ENCODE data around the gene MRO.

DNA sequence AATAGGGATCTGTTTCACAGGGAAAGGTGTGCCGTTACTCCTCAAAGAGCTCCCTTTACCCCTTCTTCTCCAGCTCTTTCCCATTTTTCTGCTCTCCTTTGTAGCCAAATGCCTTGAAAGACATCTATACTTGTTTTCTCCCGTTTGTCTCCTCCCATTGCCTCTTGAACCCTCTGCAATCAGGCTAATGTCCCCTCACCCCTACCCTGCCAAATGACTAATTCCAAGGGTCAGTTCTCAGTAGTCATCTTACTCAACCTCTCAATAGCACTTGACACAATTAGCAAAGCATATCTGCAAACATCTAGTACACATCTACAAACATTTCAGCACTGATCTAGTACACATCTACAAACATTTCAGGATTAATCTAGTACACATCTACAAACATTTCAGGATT is 12.6 kb downstream of the MRO start:
- TF ChIP-seq, protein P1, sequence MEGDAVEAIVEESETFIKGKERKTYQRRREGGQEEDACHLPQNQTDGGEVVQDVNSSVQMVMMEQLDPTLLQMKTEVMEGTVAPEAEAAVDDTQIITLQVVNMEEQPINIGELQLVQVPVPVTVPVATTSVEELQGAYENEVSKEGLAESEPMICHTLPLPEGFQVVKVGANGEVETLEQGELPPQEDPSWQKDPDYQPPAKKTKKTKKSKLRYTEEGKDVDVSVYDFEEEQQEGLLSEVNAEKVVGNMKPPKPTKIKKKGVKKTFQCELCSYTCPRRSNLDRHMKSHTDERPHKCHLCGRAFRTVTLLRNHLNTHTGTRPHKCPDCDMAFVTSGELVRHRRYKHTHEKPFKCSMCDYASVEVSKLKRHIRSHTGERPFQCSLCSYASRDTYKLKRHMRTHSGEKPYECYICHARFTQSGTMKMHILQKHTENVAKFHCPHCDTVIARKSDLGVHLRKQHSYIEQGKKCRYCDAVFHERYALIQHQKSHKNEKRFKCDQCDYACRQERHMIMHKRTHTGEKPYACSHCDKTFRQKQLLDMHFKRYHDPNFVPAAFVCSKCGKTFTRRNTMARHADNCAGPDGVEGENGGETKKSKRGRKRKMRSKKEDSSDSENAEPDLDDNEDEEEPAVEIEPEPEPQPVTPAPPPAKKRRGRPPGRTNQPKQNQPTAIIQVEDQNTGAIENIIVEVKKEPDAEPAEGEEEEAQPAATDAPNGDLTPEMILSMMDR (IDR thresholded peaks at IDR 0.05; ENCODE audit: control extremely low read depth in 1 of 3, insufficient read depth in 1 of 3, low read depth in 1 of 3, low read length in 3 of 3) = no peak
- TF ChIP-seq CEBPB (IDR thresholded peaks at IDR 0.05; ENCODE audit: low read depth, low read length) (no peak), EZH2 (IDR thresholded peaks at IDR 0.05; ENCODE audit: low read depth, low read length, severe bottlenecking) (no peak), POLR2A (IDR thresholded peaks at IDR 0.05; ENCODE audit: control extremely low read depth in 1 of 2, low read depth in 2 of 2, low read length in 2 of 2) (no peak), CHD1 (IDR thresholded peaks at IDR 0.05; ENCODE audit: low read depth, low read length) (no peak), SP1 (IDR thresholded peaks at IDR 0.05; ENCODE audit: low read depth, low read length) (no peak), EGR1 (IDR thresholded peaks at IDR 0.05; ENCODE audit: borderline replicate concordance, low read depth, low read length) (no peak)
- TF ChIP-seq, protein P2, sequence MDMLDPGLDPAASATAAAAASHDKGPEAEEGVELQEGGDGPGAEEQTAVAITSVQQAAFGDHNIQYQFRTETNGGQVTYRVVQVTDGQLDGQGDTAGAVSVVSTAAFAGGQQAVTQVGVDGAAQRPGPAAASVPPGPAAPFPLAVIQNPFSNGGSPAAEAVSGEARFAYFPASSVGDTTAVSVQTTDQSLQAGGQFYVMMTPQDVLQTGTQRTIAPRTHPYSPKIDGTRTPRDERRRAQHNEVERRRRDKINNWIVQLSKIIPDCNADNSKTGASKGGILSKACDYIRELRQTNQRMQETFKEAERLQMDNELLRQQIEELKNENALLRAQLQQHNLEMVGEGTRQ (IDR thresholded peaks at IDR 0.05; ENCODE audit: low read length) = no peak
